Lung (tissue), 12 donors: ENCODE measurements around the gene GPR37L1. TPM values are rescaled to one million over a fixed set of nuclear protein-coding genes. Genes with fewer than 3 reads are reported as not detected.

Experiments
- ATAC-seq: fragments of 200-7000 bp; cut with Tn5 transposase; one replicate; pipeline ENCODE4 v1.9.1; 2020; ENCODE audit warnings: moderate number of reproducible peaks; ENCODE audit not compliant: insufficient read depth, low FRiP score
- DNase-seq, 3 donors: peaks; one replicate each; pipeline ENCODE4 v3.0.0-alpha.2; 2013 to 2017
- H3K27ac ChIP-seq, 2 donors: one replicate each; pipeline ENCODE4 v1.5.1; 2013; ENCODE audit warnings: mild to moderate bottlenecking in 2 of 2, moderate library complexity in 2 of 2, control low read depth in 1 of 2, inconsistent platforms in 1 of 2, low read depth in 1 of 2, low read length in 1 of 2
- H3K27me3 ChIP-seq, 3 donors: one replicate each; pipeline ENCODE4 v1.5.1; 2013; ENCODE audit warnings: low read length in 2 of 3; ENCODE audit not compliant: control insufficient read depth in 3 of 3, insufficient read depth in 3 of 3
- H3K36me3 ChIP-seq, 4 donors: one replicate each; pipeline ENCODE4 v1.5.1; 2013; ENCODE audit warnings: low read length in 4 of 4, mild to moderate bottlenecking in 1 of 4, moderate library complexity in 1 of 4; ENCODE audit not compliant: control insufficient read depth in 4 of 4, insufficient read depth in 4 of 4
- H3K4me1 ChIP-seq, 5 donors: one replicate each; pipeline ENCODE4 v1.5.1; 2013; ENCODE audit warnings: low read length in 5 of 5, mild to moderate bottlenecking in 2 of 5, moderate library complexity in 1 of 5; ENCODE audit not compliant: control insufficient read depth in 5 of 5, insufficient read depth in 5 of 5
- H3K4me3 ChIP-seq: one replicate; pipeline ENCODE4 v1.5.1; 2013; ENCODE audit warnings: mild to moderate bottlenecking, control low read depth, moderate library complexity
- H3K9ac ChIP-seq, 2 donors: one replicate each; pipeline ENCODE4 v1.5.1; 2013; ENCODE audit warnings: low read length in 2 of 2, control low read depth in 1 of 2; ENCODE audit not compliant: insufficient read depth in 1 of 2
- H3K9me3 ChIP-seq, 4 donors: one replicate each; pipeline ENCODE4 v1.5.1; 2013; ENCODE audit warnings: low read length in 3 of 4, mild to moderate bottlenecking in 1 of 4, moderate library complexity in 1 of 4; ENCODE audit not compliant: control insufficient read depth in 4 of 4, insufficient read depth in 3 of 4
- CTCF ChIP-seq: IDR thresholded peaks from 2 replicates; pipeline ENCODE4 v1.5.1; 2012; ENCODE audit warnings: mild to moderate bottlenecking; ENCODE audit errors: control extremely low read depth, extremely low read depth
- WGBS, 2 donors: extraction: QIAGEN DNeasy Blood & Tissue Kit; methylation state at CpG; one replicate each; pipeline ENCODE4 v1.1.7; 2013; 5-methylcytosine and 5-hydroxymethylcytosine counted together
- polyA plus RNA-seq, 2 donors: library from polyadenylated mRNA; stranded (reverse); fragments of 200-250 nt; gene quantifications; one replicate each; pipeline ENCODE4 v1.2.1, GENCODE V29; 2013
- total RNA-seq, 2 donors: library from RNA; depleted of rRNA in 1 of 2; stranded (reverse); fragments of >200 nt in 1 of 2; gene quantifications; one replicate each; pipeline ENCODE4 v1.2.1, GENCODE V29; 2014 to 2021
- donor health status: control.
- donor health status: control.
- donor health status: Bipolar disorder and iron deficiency.
- donor health status: healthy.
- donor health status: DM: yes; HTN: yes; CAD: no.

The GPR37L1 gene
- total and polyA plus RNA-seq, 4 donors, result 0.04 to 0.09 (median 0.05) TPM; not detected in 1

- H3K27me3 ChIP-seq, result no peaks in the 10 kb centered on the region
- no peak overlapping the region for H3K9ac ChIP-seq
- no peak for DNase-seq
- H3K9me3 ChIP-seq, result no peaks in the 10 kb centered on the region
- WGBS, 2 donors, result 70 to 91% methylated on average over 4 of the region's 4 CpGs
- no peak for TF ChIP-seq CTCF
- H3K27ac ChIP-seq, result no peak overlapping the region
- H3K4me1 ChIP-seq, result no peaks in the 10 kb centered on the region
- no peaks in the 10 kb centered on the region for H3K36me3 ChIP-seq
- no peak overlapping the region for H3K4me3 ChIP-seq
- no peak for ATAC-seq
Measured at GRCh38 chr1:202075389-202075788, 47.3 kb upstream of the GPR37L1 start.

GRCh38 chr1:202076050-202076511, 46.6 kb upstream of the GPR37L1 start:
- no peak overlapping the region for H3K4me3 ChIP-seq
- 76 to 85% methylated on average over 6 of the region's 6 CpGs for WGBS, 2 donors
- H3K9me3 ChIP-seq, result no peaks in the 10 kb centered on the region
- no peak overlapping the region for H3K9ac ChIP-seq
- H3K27ac ChIP-seq, result no peak overlapping the region
- DNase-seq (no peak), ATAC-seq (no peak)
- TF ChIP-seq CTCF, result no peak
- H3K4me1 ChIP-seq, result no peaks in the 10 kb centered on the region
- no peaks in the 10 kb centered on the region for H3K36me3 ChIP-seq
- no peaks in the 10 kb centered on the region for H3K27me3 ChIP-seq

GRCh38 chr1:202078241-202078640, 44.5 kb upstream of the GPR37L1 start:
- Histone ChIP-seq H3K4me1 (no peaks in the 10 kb centered on the region), H3K27ac (no peak overlapping the region), H3K36me3 (no peaks in the 10 kb centered on the region), H3K9ac (no peak overlapping the region), H3K27me3 (no peaks in the 10 kb centered on the region), H3K9me3 (no peaks in the 10 kb centered on the region), H3K4me3 (no peak overlapping the region)
- DNase-seq (no peak), ATAC-seq (no peak)
- WGBS, 2 donors, result 88 to 95% methylated on average over 3 of the region's 3 CpGs
- no peak for TF ChIP-seq CTCF

- Histone ChIP-seq H3K4me1 (peaks cover 0 to 10% (median 0%) of the 10 kb centered on the region in 5 donors), H3K36me3 (no peaks in the 10 kb centered on the region), H3K9ac (no peak overlapping the region), H3K27me3 (no peaks in the 10 kb centered on the region), H3K4me3 (no peak overlapping the region), H3K9me3 (no peaks in the 10 kb centered on the region), H3K27ac (no peak overlapping the region)
- ATAC-seq, result no peak
- DNase-seq, result peak in 2 of 3 donors; percentile 42
- 83% methylated on average over 6 of the region's 6 CpGs for WGBS, 2 donors
- no peak for TF ChIP-seq CTCF
Measured at GRCh38 chr1:202081992-202082391, 40.7 kb upstream of the GPR37L1 start.
